ENCODE measurements around the gene CCDC154.

DNA sequence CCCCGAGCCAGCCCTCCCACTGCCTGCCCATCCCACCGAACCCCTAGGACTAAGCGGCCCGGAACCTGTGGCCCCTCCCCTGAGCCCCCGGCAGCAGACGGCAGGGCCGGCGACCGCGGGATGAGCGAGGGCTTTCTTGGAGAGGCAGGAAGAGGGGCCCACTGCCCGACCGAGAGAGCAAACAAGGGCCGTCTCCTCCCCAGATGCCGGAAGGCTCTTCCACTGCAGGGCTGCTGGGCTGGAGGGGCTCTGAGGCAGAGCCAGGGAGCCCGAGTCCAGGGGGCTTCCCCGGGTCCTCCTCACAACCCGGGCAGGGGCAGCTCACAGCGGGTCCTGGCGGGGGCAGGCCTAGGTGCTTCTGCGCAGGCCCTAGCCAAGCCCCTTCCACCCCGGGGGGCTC, 10.6 kb downstream of the CCDC154 start:
- TF ChIP-seq CTCF (conservative IDR thresholded peaks at IDR 0.05; ENCODE audit: low read length) (no peak), EZH2phosphoT487 (IDR thresholded peaks at IDR 0.05; ENCODE audit: borderline replicate concordance) (no peak)

Measured in Loucy (cell line).